Measurements from ENCODE around the gene CHRNB1.

Gene CHRNB1

GRCh38 chr17:7484067-7484918, 39.4 kb downstream of the CHRNB1 start, which contains the start of gene POLR2A:
Gene POLR2A (plus strand): TSS chr17:7484366.
- DNase-seq (ENCODE audit: low read depth) = peak; percentile 97

DNA sequence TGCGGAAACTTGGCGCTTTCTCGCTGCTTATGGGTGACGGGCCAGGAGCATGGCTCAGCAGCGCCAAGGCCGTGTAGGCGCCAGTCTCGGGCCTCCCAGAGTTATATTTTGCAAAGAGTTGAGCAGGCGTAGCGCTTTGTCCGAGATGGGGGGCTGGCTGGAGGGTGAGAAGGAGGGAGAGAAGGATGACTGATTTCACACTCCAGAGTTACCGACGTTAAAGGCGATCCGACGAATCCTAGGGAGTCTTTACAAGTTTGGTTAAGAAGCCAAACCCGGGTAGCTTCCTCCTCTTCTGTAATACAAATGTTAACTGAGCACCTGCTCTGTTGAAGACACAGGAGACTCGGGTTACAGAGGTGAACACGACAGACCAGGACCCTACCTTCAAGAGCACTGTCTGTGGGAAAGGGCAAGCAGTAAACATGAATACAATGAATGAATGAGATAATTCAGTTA, 40.1 kb downstream of the CHRNB1 start:
- DNase-seq (ENCODE audit: low read depth) = no peak

GRCh38 chr17:7486181-7486580, 41.3 kb downstream of the CHRNB1 start:
- DNase-seq (ENCODE audit: low read depth) = no peak

GRCh38 chr17:7490144-7490543, 45.3 kb downstream of the CHRNB1 start:
- no peak for DNase-seq (ENCODE audit: low read depth)

GRCh38 chr17:7491583-7491982, 46.7 kb downstream of the CHRNB1 start:
- no peak for DNase-seq (ENCODE audit: low read depth)

DNA sequence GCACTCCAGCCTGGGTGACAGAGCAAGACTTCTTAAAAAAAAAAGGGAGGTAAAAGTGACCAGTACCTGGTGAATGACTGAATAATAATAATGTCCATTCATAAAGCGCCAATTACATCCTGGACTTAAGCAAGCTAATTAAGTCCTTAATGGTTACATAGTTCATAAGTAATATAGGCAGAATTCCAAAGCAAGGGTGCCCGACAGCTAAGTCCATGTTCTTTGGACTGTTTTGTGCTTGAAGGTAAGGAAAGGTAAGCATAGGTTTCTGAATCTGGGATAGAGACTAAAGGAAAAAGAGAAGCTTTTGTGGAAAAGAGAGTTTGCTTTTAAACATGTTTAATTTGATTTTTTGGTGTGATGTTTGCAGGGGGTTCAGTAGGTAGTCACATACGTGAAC, 49.1 kb downstream of the CHRNB1 start:
- no peak for DNase-seq (ENCODE audit: low read depth)

GRCh38 chr17:7495906-7496434, 51.1 kb downstream of the CHRNB1 start:
- DNase-seq (ENCODE audit: low read depth) = no peak

GRCh38 chr17:7496470-7497183, 51.8 kb downstream of the CHRNB1 start:
- DNase-seq (ENCODE audit: low read depth) = no peak

DNA sequence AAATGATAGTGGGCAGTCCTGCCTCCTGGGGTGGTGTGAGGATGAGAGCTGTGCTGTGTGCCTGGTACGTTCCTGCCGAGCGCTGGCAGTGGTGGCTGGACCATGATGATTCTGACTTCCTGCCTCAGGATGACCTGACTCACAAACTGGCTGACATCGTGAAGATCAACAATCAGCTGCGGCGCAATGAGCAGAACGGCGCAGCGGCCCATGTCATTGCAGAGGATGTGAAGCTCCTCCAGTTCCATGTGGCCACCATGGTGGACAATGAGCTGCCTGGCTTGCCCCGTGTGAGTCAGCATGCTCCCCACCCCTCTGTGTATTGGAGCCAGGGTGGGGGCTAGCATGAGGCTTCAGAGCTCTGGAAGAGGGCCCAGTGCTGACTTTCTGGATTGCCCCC, 52.4 kb downstream of the CHRNB1 start:
- no peak for DNase-seq (ENCODE audit: low read depth)

- DNase-seq (ENCODE audit: low read depth) = no peak
Observed at GRCh38 chr17:7497636-7498035, 52.8 kb downstream of the CHRNB1 start.

DNA sequence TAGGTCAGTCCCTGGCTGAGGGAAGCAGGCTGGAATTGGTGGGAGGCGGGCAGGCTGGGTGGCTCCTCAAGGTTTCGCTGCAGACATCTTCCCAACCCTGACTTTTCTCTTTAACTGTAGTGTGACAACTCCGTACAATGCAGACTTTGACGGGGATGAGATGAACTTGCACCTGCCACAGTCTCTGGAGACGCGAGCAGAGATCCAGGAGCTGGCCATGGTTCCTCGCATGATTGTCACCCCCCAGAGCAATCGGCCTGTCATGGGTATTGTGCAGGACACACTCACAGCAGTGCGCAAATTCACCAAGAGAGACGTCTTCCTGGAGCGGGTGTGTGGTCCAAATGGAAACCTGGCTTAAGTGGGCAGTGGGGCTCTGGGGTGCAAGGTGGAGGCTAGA, 54.3 kb downstream of the CHRNB1 start:
- no peak for DNase-seq (ENCODE audit: low read depth)

DNA sequence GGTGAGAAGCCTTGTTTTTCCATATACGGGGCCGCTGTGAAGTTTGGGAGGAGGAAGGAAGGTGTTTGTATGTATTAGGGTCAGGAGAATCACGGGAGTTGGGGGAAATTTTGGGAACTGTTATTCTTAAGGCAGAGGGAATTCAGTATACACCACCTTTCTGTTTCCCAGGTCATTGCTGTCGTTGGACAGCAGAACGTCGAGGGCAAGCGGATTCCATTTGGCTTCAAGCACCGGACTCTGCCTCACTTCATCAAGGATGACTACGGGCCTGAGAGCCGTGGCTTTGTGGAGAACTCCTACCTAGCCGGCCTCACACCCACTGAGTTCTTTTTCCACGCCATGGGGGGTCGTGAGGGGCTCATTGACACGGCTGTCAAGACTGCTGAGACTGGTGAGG, 56.9 kb downstream of the CHRNB1 start:
- DNase-seq (ENCODE audit: low read depth) = no peak

DNA sequence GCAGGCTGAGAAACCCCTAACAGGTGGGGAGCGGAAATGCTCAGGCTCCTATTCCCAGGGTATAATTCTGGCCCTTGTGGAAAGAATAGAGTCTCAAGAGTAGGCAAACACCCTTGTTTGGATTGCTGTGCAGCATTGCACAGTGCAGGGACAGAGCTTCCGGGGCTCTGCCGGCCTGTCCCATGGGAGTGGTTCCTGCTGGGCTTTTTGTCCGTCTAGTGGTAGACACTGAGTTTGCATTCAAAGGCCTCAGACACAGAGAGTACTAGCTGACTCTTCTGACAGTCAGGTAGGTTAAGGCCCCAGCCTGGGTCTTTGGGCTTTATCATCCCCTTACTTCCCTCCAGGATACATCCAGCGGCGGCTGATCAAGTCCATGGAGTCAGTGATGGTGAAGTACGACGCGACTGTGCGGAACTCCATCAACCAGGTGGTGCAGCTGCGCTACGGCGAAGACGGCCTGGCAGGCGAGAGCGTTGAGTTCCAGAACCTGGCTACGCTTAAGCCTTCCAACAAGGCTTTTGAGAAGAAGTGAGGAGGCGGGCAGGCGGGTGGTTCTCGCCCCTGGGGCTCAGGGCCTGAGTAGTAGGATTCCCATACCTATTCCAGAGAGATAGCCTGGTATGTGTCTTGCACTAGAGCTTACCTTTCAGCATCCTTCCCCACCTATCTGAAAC, 57.4 kb downstream of the CHRNB1 start:
- no peak for DNase-seq (ENCODE audit: low read depth)

GRCh38 chr17:7502987-7503386, 58.1 kb downstream of the CHRNB1 start:
- DNase-seq (ENCODE audit: low read depth) = no peak

DNA sequence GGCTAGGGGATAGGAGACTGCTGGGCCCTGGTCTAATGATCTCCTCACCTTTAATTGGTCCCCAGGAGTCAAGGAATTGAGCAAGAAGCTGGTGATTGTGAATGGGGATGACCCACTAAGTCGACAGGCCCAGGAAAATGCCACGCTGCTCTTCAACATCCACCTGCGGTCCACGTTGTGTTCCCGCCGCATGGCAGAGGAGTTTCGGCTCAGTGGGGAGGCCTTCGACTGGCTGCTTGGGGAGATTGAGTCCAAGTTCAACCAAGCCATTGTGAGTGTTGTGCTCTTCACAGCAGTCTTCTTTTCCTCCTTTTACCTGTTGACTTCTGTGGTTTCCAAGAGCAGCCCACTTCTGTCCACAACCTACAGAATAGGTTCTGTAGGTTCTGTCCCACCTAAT, 58.7 kb downstream of the CHRNB1 start:
- no peak for DNase-seq (ENCODE audit: low read depth)
